SK-N-SH (cell line): ENCODE data around the gene LMTK2. TPM values are rescaled to one million over a fixed set of nuclear protein-coding genes. Genes with fewer than 3 reads are reported as not detected.

Experiments used
- CTCF ChIA-PET: fragments of 300-600, 350-600 bp; formaldehyde crosslinking; extraction: SDS; loops from one replicate; lab custom pipeline; 2021; lab: Yijun Ruan, JAX
- POLR2A ChIA-PET: fragments of 350-600 bp; sonication (Branson Sonifier 250); formaldehyde crosslinking; extraction: SDS; loops from one replicate; lab custom pipeline; 2020; ENCODE audit warnings: antibody characterized with exemption, inconsistent platforms; lab: Yijun Ruan, JAX
- DNase-seq: peaks from one replicate; pipeline ENCODE4 v3.0.0; 2012
- H2AFZ ChIP-seq: fragments of 200-600 bp; sonication (generic); 2 replicates; pipeline ENCODE4 v1.8.1; 2016; ENCODE audit warnings: antibody characterized with exemption, mild to moderate bottlenecking, low read depth
- H3F3A ChIP-seq: fragments of 200-600 bp; sonication (generic); replicated peaks from 2 replicates; pipeline ENCODE3; 2016; ENCODE audit warnings: antibody characterized with exemption, mild to moderate bottlenecking; ENCODE audit not compliant: insufficient read depth
- H3K27ac ChIP-seq, 2 experiments: fragments of 200-500 bp in 1 of 2; fragments of 200-600 bp in 1 of 2; sonication (Bioruptor generic) in 1 of 2; sonication (generic), shearing (Covaris generic) in 1 of 2; 2 replicates each; pipeline versions ENCODE4 v1.5.1 to v1.6.1; 2014 to 2016; ENCODE audit warnings: low read depth in 2 of 2, inconsistent platforms in 1 of 2, low read length in 1 of 2, mild to moderate bottlenecking in 1 of 2, mixed read lengths in 1 of 2
- H3K27me3 ChIP-seq: fragments of 200-600 bp; sonication (generic), shearing (Covaris generic); 2 replicates; pipeline ENCODE4 v1.6.1; 2016; ENCODE audit warnings: mixed run types; ENCODE audit not compliant: insufficient read depth
- H3K36me3 ChIP-seq, 2 experiments: fragments of 200-500 bp in 1 of 2; fragments of 200-600 bp in 1 of 2; sonication (Bioruptor generic) in 1 of 2; sonication (generic) in 1 of 2; replicated peaks in 1 of 2; 2 replicates each; pipeline versions ENCODE3 to v1.5.1; 2014 to 2016; ENCODE audit warnings: low read length in 1 of 2, mild to moderate bottlenecking in 1 of 2; ENCODE audit not compliant: insufficient read depth in 2 of 2, control insufficient read depth in 1 of 2
- H3K4me1 ChIP-seq, 2 experiments: fragments of 200-500 bp in 1 of 2; fragments of 200-600 bp in 1 of 2; sonication (Bioruptor generic) in 1 of 2; sonication (generic), shearing (Covaris generic) in 1 of 2; 2 replicates each; pipeline versions ENCODE4 v1.5.1 to v1.6.1; 2014 to 2016; ENCODE audit warnings: low read depth in 1 of 2, low read length in 1 of 2, mixed run types in 1 of 2; ENCODE audit not compliant: insufficient read depth in 2 of 2, control insufficient read depth in 1 of 2
- H3K4me2 ChIP-seq: fragments of 200-600 bp; sonication (generic), shearing (Covaris generic); 2 replicates; pipeline ENCODE4 v1.6.1; 2017; ENCODE audit warnings: mixed run types
- H3K4me3 ChIP-seq, 2 experiments: fragments of 200-500 bp in 1 of 2; fragments of 200-600 bp in 1 of 2; sonication (Bioruptor generic) in 1 of 2; sonication (generic), shearing (Covaris generic) in 1 of 2; 2 replicates each; pipeline versions ENCODE4 v1.5.1 to v1.8.1; 2014 to 2016; ENCODE audit warnings: low read depth in 2 of 2, inconsistent platforms in 1 of 2, low read length in 1 of 2, mild to moderate bottlenecking in 1 of 2, mixed read lengths in 1 of 2, moderate library complexity in 1 of 2
- H3K79me2 ChIP-seq: fragments of 200-600 bp; sonication (generic); 2 replicates; pipeline ENCODE4 v1.8.1; 2017; ENCODE audit warnings: mild to moderate bottlenecking; ENCODE audit not compliant: insufficient read depth
- H3K9ac ChIP-seq: fragments of 200-600 bp; sonication (generic); 2 replicates; pipeline ENCODE4 v1.6.1; 2017; ENCODE audit warnings: mixed run types
- H3K9me2 ChIP-seq: fragments of 200-600 bp; sonication (generic); 2 replicates; pipeline ENCODE4 v1.6.1; 2017; ENCODE audit warnings: mixed run types
- H3K9me3 ChIP-seq: fragments of 200-600 bp; sonication (generic); 2 replicates; pipeline ENCODE4 v1.6.1; 2017; ENCODE audit warnings: mixed run types, mild to moderate bottlenecking, moderate library complexity
- H4K20me1 ChIP-seq: fragments of 200-600 bp; sonication (generic); 2 replicates; pipeline ENCODE4 v1.6.1; 2017; ENCODE audit warnings: mild to moderate bottlenecking, mixed run types; ENCODE audit not compliant: insufficient read depth
- CHD2 ChIP-seq: fragments of 150-350 bp; IDR thresholded peaks from 2 replicates; pipeline ENCODE4 v1.6.1; 2018; ENCODE audit warnings: low read length; ENCODE audit not compliant: partially characterized antibody
- ELF1 ChIP-seq: IDR thresholded peaks from 2 replicates; pipeline ENCODE4 v1.4.0; 2012
- EP300 ChIP-seq, 2 experiments: IDR thresholded peaks; 2 replicates each; pipeline versions ENCODE4 v1.4.0 to v1.6.1; 2012; ENCODE audit warnings: borderline replicate concordance in 1 of 2, low read depth in 1 of 2, low read length in 1 of 2
- FOSL2 ChIP-seq: IDR thresholded peaks from 2 replicates; pipeline ENCODE4 v1.4.0; 2012; ENCODE audit warnings: low read depth, mild to moderate bottlenecking, moderate library complexity, borderline replicate concordance
- FOXJ3 ChIP-seq: sonication (generic); formaldehyde crosslinking; IDR thresholded peaks from 2 replicates; pipeline ENCODE4 v1.5.1; 2020; ENCODE audit warnings: mild to moderate bottlenecking, missing genetic modification reagents
- GATA2 ChIP-seq: sonication (generic); formaldehyde crosslinking; IDR thresholded peaks from 2 replicates; pipeline ENCODE4 v1.5.0; 2020; ENCODE audit warnings: mild to moderate bottlenecking, missing genetic modification reagents
- MAX ChIP-seq: IDR thresholded peaks from 2 replicates; pipeline ENCODE4 v1.4.0; 2012; ENCODE audit warnings: low read depth
- MEF2A ChIP-seq: IDR thresholded peaks from 2 replicates; pipeline ENCODE4 v1.4.0; 2012; ENCODE audit warnings: low read depth, borderline replicate concordance
- MXI1 ChIP-seq: IDR thresholded peaks from 2 replicates; pipeline ENCODE4 v1.6.1; 2012; ENCODE audit warnings: mild to moderate bottlenecking, low read depth, low read length, improper control_type of control experiment
- NRF1 ChIP-seq: IDR thresholded peaks from 2 replicates; pipeline ENCODE4 v1.6.1; 2012; ENCODE audit warnings: low read depth, mild to moderate bottlenecking, low read length
- PBX3 ChIP-seq: IDR thresholded peaks from 2 replicates; pipeline ENCODE4; 2012
- RCOR1 ChIP-seq: fragments of 150-350 bp; IDR thresholded peaks from 2 replicates; pipeline ENCODE4 v1.6.1; 2017; ENCODE audit warnings: antibody characterized with exemption, low read length
- REST ChIP-seq: IDR thresholded peaks from 2 replicates; pipeline ENCODE4 v1.6.1; 2012; ENCODE audit warnings: mild to moderate bottlenecking, low read depth, low read length, moderate library complexity
- RFX5 ChIP-seq: IDR thresholded peaks from 2 replicates; pipeline ENCODE4 v1.6.1; 2012; ENCODE audit warnings: mild to moderate bottlenecking, improper control_type of control experiment, low read length
- TAF1 ChIP-seq: IDR thresholded peaks from 2 replicates; pipeline ENCODE4 v1.6.1; 2012; ENCODE audit warnings: low read depth, mild to moderate bottlenecking, low read length, moderate library complexity, borderline replicate concordance
- TEAD4 ChIP-seq: IDR thresholded peaks from 2 replicates; pipeline ENCODE4 v1.4.0; 2012; ENCODE audit warnings: mild to moderate bottlenecking, borderline replicate concordance; ENCODE audit not compliant: insufficient read depth
- USF1 ChIP-seq: IDR thresholded peaks from 2 replicates; pipeline ENCODE4 v1.4.0; 2012; ENCODE audit warnings: low read depth, borderline replicate concordance
- USF2 ChIP-seq: fragments of 150-350 bp; IDR thresholded peaks from 2 replicates; pipeline ENCODE4 v1.6.1; 2017; ENCODE audit warnings: antibody characterized with exemption, low read length, low read depth, borderline replicate concordance
- WGBS: methylation state at CpG from one replicate; pipeline ENCODE4 v1.1.6; 2017; ENCODE audit warnings: low lambda C conversion rate; 5-methylcytosine and 5-hydroxymethylcytosine counted together
- polyA plus RNA-seq, 3 experiments: library from polyadenylated mRNA; depleted of rRNA; stranded (reverse); fragments of >200 nt; gene quantifications; 2 replicates each; pipeline ENCODE4 v1.2.3, GENCODE V29; 2012

Gene LMTK2
- polyA plus RNA-seq, 1 of the 3 experiments (the other 2 are of a cell fraction) = 9.0 TPM

GRCh38 chr7:98231493-98232262 is 125.0 kb downstream of the LMTK2 start (continued):
- no peak for TF ChIP-seq RFX5
- TF ChIP-seq REST = no peak
- TF ChIP-seq CHD2 = no peak
- no peak for TF ChIP-seq USF2
- no peak for TF ChIP-seq USF1
- no peak for TF ChIP-seq TAF1

GRCh38 chr7:98232263-98232585 is 125.6 kb downstream of the LMTK2 start:
- 100% methylated on average over 6 of the region's 8 CpGs for WGBS
- ChIA-PET POLR2A (no interaction called here), CTCF (no interaction called here)
- Histone ChIP-seq H3K4me2 (no peak overlapping the region), H3F3A (peaks cover 4% of the 10 kb centered on the region), H3K4me1 (peaks cover 0 to 2% of the 10 kb centered on the region in 2 experiments; a peak in 1 of 4 replicates), H4K20me1 (no peaks in the 10 kb centered on the region), H3K9ac (no peak overlapping the region), H2AFZ (no peak overlapping the region), H3K36me3 (peaks cover 0 to 7% of the 10 kb centered on the region in 2 experiments)
- DNase-seq = peak; percentile 39
- TF ChIP-seq FOSL2 (no peak), MEF2A (no peak), CHD2 (no peak), REST (no peak), TEAD4 (no peak), MAX (no peak), ELF1 (no peak), FOXJ3 (CRISPR knock-in tag) (no peak), EP300 (IDR thresholded peaks at IDR 0.05; ENCODE audit: borderline replicate concordance in 1 of 2, low read depth in 1 of 2, low read length in 1 of 2) (no peak), NRF1 (no peak), PBX3 (no peak), MXI1 (no peak), GATA2 (no peak), RCOR1 (no peak)
- TF ChIP-seq, all 33 proteins: peak for 0
- H3K4me3 ChIP-seq = no peak overlapping the region
- H3K27ac ChIP-seq = no peak overlapping the region
- no peaks in the 10 kb centered on the region for H3K79me2 ChIP-seq
- no peaks in the 10 kb centered on the region for H3K9me2 ChIP-seq
- H3K9me3 ChIP-seq = no peaks in the 10 kb centered on the region
- no peaks in the 10 kb centered on the region for H3K27me3 ChIP-seq
